WTC11 (cell line): ENCODE data around the gene MIOX. TPM values are rescaled to one million over a fixed set of nuclear protein-coding genes. Genes with fewer than 3 reads are reported as not detected.

Experiments
- ATAC-seq: fragments of 200-7000 bp; cut with Tn5 transposase; 2 replicates; pipeline ENCODE4 v1.10.0; 2021; ENCODE audit warnings: mild to moderate bottlenecking, moderate library complexity
- CTCF ChIA-PET: fragments of 300-600 bp; sonication (Branson Sonifier 250); formaldehyde crosslinking; loops from one replicate; lab custom pipeline; 2021; ENCODE audit warnings: antibody characterized with exemption; lab: Charles Lee
- POLR2A ChIA-PET: fragments of 350-600 bp; sonication (Branson Sonifier 250); formaldehyde crosslinking; loops from one replicate; lab custom pipeline; 2021; ENCODE audit warnings: antibody characterized with exemption; lab: Charles Lee
- DNase-seq: peaks from one replicate; pipeline ENCODE4 v3.0.0; 2021; ENCODE audit warnings: low spot score
- H3K27ac Mint-ChIP-seq: 2 replicates; pipeline ENCODE4 v1.8.0; 2021; ENCODE audit warnings: mixed read lengths
- H3K27me3 Mint-ChIP-seq: 2 replicates; pipeline ENCODE4 v1.8.0; 2021; ENCODE audit warnings: low read depth, mild to moderate bottlenecking, moderate library complexity, mixed read lengths
- H3K36me3 Mint-ChIP-seq: 2 replicates; pipeline ENCODE4 v1.8.0; 2021; ENCODE audit warnings: mixed read lengths
- H3K4me1 Mint-ChIP-seq: 2 replicates; pipeline ENCODE4 v1.8.0; 2022; ENCODE audit warnings: mixed read lengths
- H3K4me3 Mint-ChIP-seq: 2 replicates; pipeline ENCODE4 v1.8.0; 2021; ENCODE audit warnings: mild to moderate bottlenecking, moderate library complexity, mixed read lengths
- H3K9me3 Mint-ChIP-seq: 2 replicates; pipeline ENCODE4 v1.8.0; 2021; ENCODE audit warnings: mixed read lengths
- AR ChIP-seq: fragments of 250-450 bp; sonication (Bioruptor Pico); IDR thresholded peaks from 2 replicates; pipeline ENCODE4 v1.9.0; 2021; ENCODE audit warnings: mild to moderate bottlenecking
- GTF2I ChIP-seq: fragments of 250-450 bp; sonication (Bioruptor Pico); conservative IDR thresholded peaks from 2 replicates; pipeline ENCODE4 v1.4.0; 2021; ENCODE audit warnings: mild to moderate bottlenecking
- JAZF1 ChIP-seq: fragments of 250-450 bp; sonication (Bioruptor Pico); IDR thresholded peaks from 2 replicates; pipeline ENCODE4 v1.9.0; 2021; ENCODE audit warnings: moderate library complexity, mild to moderate bottlenecking, inconsistent platforms
- NFYB ChIP-seq: sonication (generic); formaldehyde crosslinking; conservative IDR thresholded peaks from 2 replicates; pipeline ENCODE4 v1.8.0; 2022; ENCODE audit warnings: low read depth, missing genetic modification reagents
- OVOL2 ChIP-seq: fragments of 250-450 bp; sonication (Bioruptor Pico); IDR thresholded peaks from 2 replicates; pipeline ENCODE4 v1.9.0; 2021; ENCODE audit warnings: mild to moderate bottlenecking, borderline replicate concordance
- PRRX2 ChIP-seq: fragments of 250-450 bp; sonication (Bioruptor Pico); IDR thresholded peaks from 2 replicates; pipeline ENCODE4 v1.8.0; 2021; ENCODE audit warnings: mild to moderate bottlenecking
- SMAD3 ChIP-seq: sonication (generic); formaldehyde crosslinking; IDR thresholded peaks from 2 replicates; pipeline ENCODE4 v1.8.0; 2022; ENCODE audit warnings: missing genetic modification reagents, mild to moderate bottlenecking, borderline replicate concordance
- SOX15 ChIP-seq: fragments of 250-450 bp; sonication (Bioruptor Pico); IDR thresholded peaks from 2 replicates; pipeline ENCODE4 v1.9.0; 2021; ENCODE audit warnings: mild to moderate bottlenecking
- SP1 ChIP-seq: sonication (generic); formaldehyde crosslinking; conservative IDR thresholded peaks from 2 replicates; pipeline ENCODE4 v1.8.1; 2022; ENCODE audit warnings: missing genetic modification reagents
- STAT6 ChIP-seq: sonication (generic); formaldehyde crosslinking; conservative IDR thresholded peaks from 2 replicates; pipeline ENCODE4 v1.8.1; 2023; ENCODE audit warnings: mild to moderate bottlenecking, low read depth, missing genetic modification reagents, moderate library complexity
- TEAD1 ChIP-seq: sonication (generic); formaldehyde crosslinking; IDR thresholded peaks from 2 replicates; pipeline ENCODE4 v1.8.0; 2022; ENCODE audit warnings: mild to moderate bottlenecking, missing genetic modification reagents
- ZNF138 ChIP-seq: sonication (generic); formaldehyde crosslinking; conservative IDR thresholded peaks from 2 replicates; pipeline ENCODE4 v1.8.1; 2022; ENCODE audit warnings: mild to moderate bottlenecking, moderate library complexity, missing genetic modification reagents
- ZNF263 ChIP-seq: sonication (generic); formaldehyde crosslinking; IDR thresholded peaks from 2 replicates; pipeline ENCODE4 v1.8.1; 2022; ENCODE audit warnings: low read depth, mild to moderate bottlenecking, moderate library complexity, missing genetic modification reagents
- ZNF281 ChIP-seq: sonication (generic); formaldehyde crosslinking; IDR thresholded peaks from 2 replicates; pipeline ENCODE4 v1.8.0; 2023; ENCODE audit warnings: mild to moderate bottlenecking, missing genetic modification reagents
- ZNF317 ChIP-seq: sonication (generic); formaldehyde crosslinking; IDR thresholded peaks from 2 replicates; pipeline ENCODE4 v1.8.1; 2023; ENCODE audit warnings: low read depth, mild to moderate bottlenecking, moderate library complexity, missing genetic modification reagents, borderline replicate concordance
- ZNF671 ChIP-seq: fragments of 250-450 bp; sonication (Bioruptor Pico); IDR thresholded peaks from 2 replicates; pipeline ENCODE4 v1.8.0; 2021; ENCODE audit warnings: mild to moderate bottlenecking
- ZSCAN18 ChIP-seq: fragments of 250-450 bp; sonication (Bioruptor Pico); IDR thresholded peaks from 2 replicates; pipeline ENCODE4 v2.1.2; 2022; ENCODE audit warnings: mild to moderate bottlenecking, moderate library complexity
- total RNA-seq: library from RNA; stranded (reverse); gene quantifications from 3 replicates; pipeline ENCODE4 v1.2.3, GENCODE V29; 2021
- TF ChIP-seq, protein P1 (sequence below): sonication (generic); formaldehyde crosslinking; IDR thresholded peaks from 2 replicates; pipeline ENCODE4 v1.8.1; 2023; ENCODE audit warnings: mild to moderate bottlenecking, missing genetic modification reagents, borderline replicate concordance
- TF ChIP-seq, protein P2 (sequence below): sonication (generic); formaldehyde crosslinking; IDR thresholded peaks from 2 replicates; pipeline ENCODE4 v1.8.1; 2022; ENCODE audit warnings: low read depth, missing genetic modification reagents, borderline replicate concordance
- TF ChIP-seq, protein P3 (sequence below): sonication (generic); formaldehyde crosslinking; IDR thresholded peaks from 2 replicates; pipeline ENCODE4 v1.8.0; 2023; ENCODE audit warnings: missing genetic modification reagents

MIOX gene
- total RNA-seq, 1 experiment from 2014 or later, result 0.33 TPM

DNA sequence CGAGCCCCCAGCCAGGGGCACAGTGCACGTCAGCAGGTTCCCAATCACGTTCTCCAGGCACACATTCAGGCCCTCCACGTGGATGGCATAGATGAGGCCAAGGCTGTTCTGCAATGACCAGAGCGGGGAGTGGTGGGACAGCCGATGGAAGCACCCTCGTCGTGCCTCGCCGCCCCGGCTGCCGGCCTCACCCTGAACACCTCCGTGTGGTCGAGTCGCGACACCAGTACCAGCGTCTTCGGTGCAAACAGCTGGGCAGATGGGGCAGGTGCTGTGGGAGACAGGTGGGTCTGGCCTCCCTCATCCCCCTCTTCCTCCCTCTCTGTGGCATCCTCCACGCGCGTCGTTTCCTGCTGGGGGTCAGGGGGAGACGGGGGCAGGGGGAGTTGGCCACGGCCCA lies 19.3 kb upstream of the MIOX start (continued):
- TF ChIP-seq ZNF281 (CRISPR knock-in tag), result no peak
- TF ChIP-seq, protein P1, sequence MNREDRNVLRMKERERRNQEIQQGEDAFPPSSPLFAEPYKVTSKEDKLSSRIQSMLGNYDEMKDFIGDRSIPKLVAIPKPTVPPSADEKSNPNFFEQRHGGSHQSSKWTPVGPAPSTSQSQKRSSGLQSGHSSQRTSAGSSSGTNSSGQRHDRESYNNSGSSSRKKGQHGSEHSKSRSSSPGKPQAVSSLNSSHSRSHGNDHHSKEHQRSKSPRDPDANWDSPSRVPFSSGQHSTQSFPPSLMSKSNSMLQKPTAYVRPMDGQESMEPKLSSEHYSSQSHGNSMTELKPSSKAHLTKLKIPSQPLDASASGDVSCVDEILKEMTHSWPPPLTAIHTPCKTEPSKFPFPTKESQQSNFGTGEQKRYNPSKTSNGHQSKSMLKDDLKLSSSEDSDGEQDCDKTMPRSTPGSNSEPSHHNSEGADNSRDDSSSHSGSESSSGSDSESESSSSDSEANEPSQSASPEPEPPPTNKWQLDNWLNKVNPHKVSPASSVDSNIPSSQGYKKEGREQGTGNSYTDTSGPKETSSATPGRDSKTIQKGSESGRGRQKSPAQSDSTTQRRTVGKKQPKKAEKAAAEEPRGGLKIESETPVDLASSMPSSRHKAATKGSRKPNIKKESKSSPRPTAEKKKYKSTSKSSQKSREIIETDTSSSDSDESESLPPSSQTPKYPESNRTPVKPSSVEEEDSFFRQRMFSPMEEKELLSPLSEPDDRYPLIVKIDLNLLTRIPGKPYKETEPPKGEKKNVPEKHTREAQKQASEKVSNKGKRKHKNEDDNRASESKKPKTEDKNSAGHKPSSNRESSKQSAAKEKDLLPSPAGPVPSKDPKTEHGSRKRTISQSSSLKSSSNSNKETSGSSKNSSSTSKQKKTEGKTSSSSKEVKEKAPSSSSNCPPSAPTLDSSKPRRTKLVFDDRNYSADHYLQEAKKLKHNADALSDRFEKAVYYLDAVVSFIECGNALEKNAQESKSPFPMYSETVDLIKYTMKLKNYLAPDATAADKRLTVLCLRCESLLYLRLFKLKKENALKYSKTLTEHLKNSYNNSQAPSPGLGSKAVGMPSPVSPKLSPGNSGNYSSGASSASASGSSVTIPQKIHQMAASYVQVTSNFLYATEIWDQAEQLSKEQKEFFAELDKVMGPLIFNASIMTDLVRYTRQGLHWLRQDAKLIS, result no peak

DNA sequence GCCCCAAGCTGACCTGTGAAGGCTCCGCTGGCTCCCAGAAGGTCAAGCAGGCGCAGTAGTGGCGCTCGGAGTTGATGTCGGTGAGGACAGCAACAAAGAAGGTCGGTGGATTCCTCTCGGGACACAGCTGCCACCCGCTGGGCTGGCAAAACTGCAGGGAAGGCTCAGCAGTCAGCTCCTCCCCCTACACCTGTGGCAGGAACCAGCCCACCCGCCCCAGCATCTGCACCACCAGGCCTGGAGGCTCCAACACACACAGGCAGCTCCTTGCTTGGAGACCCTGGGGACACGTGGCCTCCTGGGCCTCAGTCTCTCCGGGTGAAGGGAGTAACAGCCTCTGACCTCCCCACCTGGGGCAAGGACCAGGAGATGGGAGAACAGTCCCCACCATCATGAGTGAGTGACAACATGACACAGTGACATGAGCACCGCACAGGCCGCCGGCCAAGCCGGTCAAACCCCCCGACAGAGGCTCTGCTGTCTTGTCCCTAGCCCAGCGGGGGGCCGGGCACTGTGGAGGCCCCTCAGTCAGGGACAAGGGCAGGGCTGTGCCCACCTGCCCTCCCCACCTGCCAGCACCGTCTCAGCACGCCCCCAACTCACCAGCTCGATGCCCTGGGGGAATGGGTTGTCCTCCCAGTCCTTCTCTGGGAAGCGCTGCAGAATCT lies 18.8 kb upstream of the MIOX start:
- CTCF ChIA-PET, result interaction anchor here (0.5 to 0.6 kb wide), 2 partner anchors 31 to 175 kb away, joined by 4 read pairs; no protein-coding TSS in a partner anchor
- peaks cover 22% of the 10 kb centered on the region for H3K36me3 Mint-ChIP-seq
- no peaks in the 10 kb centered on the region for H3K9me3 Mint-ChIP-seq
- peaks cover 11% of the 10 kb centered on the region for H3K4me1 Mint-ChIP-seq
- no peak overlapping the region for H3K4me3 Mint-ChIP-seq
- no peaks in the 10 kb centered on the region; the same call in 1 of the 2 replicates for H3K27me3 Mint-ChIP-seq
- H3K27ac Mint-ChIP-seq, result no peak overlapping the region
- ATAC-seq (no peak), DNase-seq (no peak)
- POLR2A ChIA-PET, result no interaction called here
- no peak for TF ChIP-seq ZNF263 (CRISPR knock-in tag)
- TF ChIP-seq ZNF671 (CRISPR knock-in tag), result no peak
- no peak for TF ChIP-seq OVOL2 (CRISPR knock-in tag)
- no peak for TF ChIP-seq ZSCAN18
- TF ChIP-seq SOX15 (CRISPR knock-in tag), result no peak
- TF ChIP-seq STAT6, result no peak
- TF ChIP-seq AR (CRISPR knock-in tag), result no peak
- TF ChIP-seq GTF2I (CRISPR knock-in tag), result no peak
- TF ChIP-seq, protein P2, sequence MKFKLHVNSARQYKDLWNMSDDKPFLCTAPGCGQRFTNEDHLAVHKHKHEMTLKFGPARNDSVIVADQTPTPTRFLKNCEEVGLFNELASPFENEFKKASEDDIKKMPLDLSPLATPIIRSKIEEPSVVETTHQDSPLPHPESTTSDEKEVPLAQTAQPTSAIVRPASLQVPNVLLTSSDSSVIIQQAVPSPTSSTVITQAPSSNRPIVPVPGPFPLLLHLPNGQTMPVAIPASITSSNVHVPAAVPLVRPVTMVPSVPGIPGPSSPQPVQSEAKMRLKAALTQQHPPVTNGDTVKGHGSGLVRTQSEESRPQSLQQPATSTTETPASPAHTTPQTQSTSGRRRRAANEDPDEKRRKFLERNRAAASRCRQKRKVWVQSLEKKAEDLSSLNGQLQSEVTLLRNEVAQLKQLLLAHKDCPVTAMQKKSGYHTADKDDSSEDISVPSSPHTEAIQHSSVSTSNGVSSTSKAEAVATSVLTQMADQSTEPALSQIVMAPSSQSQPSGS, result no peak
- no peak for TF ChIP-seq NFYB (CRISPR knock-in tag)
- TF ChIP-seq SMAD3 (CRISPR knock-in tag), result no peak
- no peak for TF ChIP-seq ZNF138
- no peak for TF ChIP-seq PRRX2 (CRISPR knock-in tag)
- no peak for TF ChIP-seq ZNF317 (CRISPR knock-in tag)
- no peak for TF ChIP-seq JAZF1 (CRISPR knock-in tag)
- no peak for TF ChIP-seq SP1 (CRISPR knock-in tag)
- TF ChIP-seq TEAD1 (CRISPR knock-in tag), result no peak
- TF ChIP-seq, protein P3, sequence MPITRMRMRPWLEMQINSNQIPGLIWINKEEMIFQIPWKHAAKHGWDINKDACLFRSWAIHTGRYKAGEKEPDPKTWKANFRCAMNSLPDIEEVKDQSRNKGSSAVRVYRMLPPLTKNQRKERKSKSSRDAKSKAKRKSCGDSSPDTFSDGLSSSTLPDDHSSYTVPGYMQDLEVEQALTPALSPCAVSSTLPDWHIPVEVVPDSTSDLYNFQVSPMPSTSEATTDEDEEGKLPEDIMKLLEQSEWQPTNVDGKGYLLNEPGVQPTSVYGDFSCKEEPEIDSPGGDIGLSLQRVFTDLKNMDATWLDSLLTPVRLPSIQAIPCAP (CRISPR knock-in tag), result no peak
